Colonic mucosa (tissue), 4 donors: ENCODE data around the gene PRPF6. TPM values are rescaled to one million over a fixed set of nuclear protein-coding genes. Genes with fewer than 3 reads are reported as not detected.

ENCODE experiments used
- DNase-seq: peaks from one replicate; pipeline ENCODE4 v3.0.0-alpha.2; 2020
- H3K27ac ChIP-seq: fragments of 200-600 bp; one replicate; pipeline ENCODE4 v1.8.0; 2021
- H3K27me3 ChIP-seq: fragments of 200-600 bp; one replicate; pipeline ENCODE4 v1.8.0; 2021
- H3K36me3 ChIP-seq: fragments of 200-600 bp; one replicate; pipeline ENCODE4 v1.8.0; 2021
- H3K4me1 ChIP-seq: fragments of 200-600 bp; one replicate; pipeline ENCODE4 v1.8.0; 2021; ENCODE audit warnings: mild to moderate bottlenecking
- H3K4me3 ChIP-seq: fragments of 200-600 bp; one replicate; pipeline ENCODE4 v1.8.0; 2021
- H3K9ac ChIP-seq, 2 donors: one replicate each; pipeline ENCODE4 v1.7.0; 2013; ENCODE audit warnings: control low read depth in 2 of 2, low read depth in 2 of 2, low read length in 2 of 2
- H3K9me3 ChIP-seq: fragments of 200-600 bp; one replicate; pipeline ENCODE4 v1.8.0; 2021
- intact Hi-C: fragments of 100-400 bp; cut with DNase I; formaldehyde crosslinking; loops from one replicate; pipeline ENCODE4 v1.14.1; 2022
- total RNA-seq, 2 donors: library from RNA; stranded (reverse); fragmentation: NEBNext Ultra II Directional in 1 of 2; extraction: Animal tissue kit (Norgen Biotek cat#: 25700) in 1 of 2; gene quantifications; one replicate each; pipeline ENCODE4 v1.2.1, GENCODE V29; 2021
- TF ChIP-seq, protein P1 (sequence below): fragments of 200-600 bp; IDR thresholded peaks from one replicate; pipeline ENCODE4 v1.8.0; 2022; ENCODE audit warnings: antibody characterized with exemption, mild to moderate bottlenecking
- donor health status: healthy.
- donor health status: DM: no; HTN: no; CAD: no.
- donor health status: DM: no; HTN: no; CAD: no.

Gene PRPF6
- total RNA-seq, 2 donors from 2014 or later = 53.0 to 68.6 TPM

DNA sequence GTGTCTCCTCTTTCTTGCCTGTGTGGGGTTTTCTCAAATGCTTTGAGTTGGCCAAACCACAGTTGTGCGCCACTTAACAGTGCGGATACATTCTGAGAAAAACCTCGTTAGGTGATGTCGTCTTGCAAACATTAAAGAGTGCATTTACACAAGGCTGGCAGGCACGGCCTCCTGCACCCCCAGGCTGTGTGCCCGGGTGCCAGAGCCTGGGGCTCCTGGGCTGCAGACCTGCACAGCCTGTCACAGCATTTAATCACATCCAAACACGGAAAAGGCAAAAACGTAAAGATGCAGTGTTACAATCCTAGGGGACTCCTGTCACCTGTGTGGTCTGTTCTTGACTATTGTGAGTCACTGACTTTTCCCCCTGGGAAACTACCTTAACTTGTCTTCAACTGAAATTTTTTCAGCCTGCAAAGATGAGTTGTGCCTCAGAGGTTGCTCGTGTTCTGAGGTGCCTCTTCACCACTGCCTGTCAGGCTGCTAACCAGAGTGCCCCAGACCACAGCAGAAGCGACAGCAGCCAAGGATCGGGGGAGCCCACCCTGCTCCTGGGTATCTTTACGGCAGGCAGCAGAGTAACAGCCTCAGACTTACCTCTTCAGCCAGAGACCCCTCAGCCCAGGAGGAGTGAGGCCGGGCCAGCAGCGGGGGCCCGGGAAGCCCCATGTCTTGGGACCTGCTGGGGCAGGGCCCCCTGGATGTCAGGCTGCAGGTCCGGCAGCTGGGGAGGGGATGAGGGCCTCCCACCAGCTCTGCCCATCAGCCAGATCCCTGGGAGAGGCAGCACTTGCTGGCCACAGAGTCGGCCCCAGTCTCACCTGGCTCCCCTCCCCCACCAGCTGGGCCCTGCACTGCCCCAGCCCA lies 54.4 kb downstream of the PRPF6 start:
- intact Hi-C loops = no loop called here
- Histone ChIP-seq H3K36me3 (peaks cover 8% of the 10 kb centered on the region), H3K9ac (no peak overlapping the region), H3K4me1 (peaks cover 11% of the 10 kb centered on the region), H3K27ac (no peak overlapping the region), H3K27me3 (peaks cover 19% of the 10 kb centered on the region), H3K4me3 (no peak overlapping the region), H3K9me3 (no peaks in the 10 kb centered on the region)
- TF ChIP-seq, protein P1, sequence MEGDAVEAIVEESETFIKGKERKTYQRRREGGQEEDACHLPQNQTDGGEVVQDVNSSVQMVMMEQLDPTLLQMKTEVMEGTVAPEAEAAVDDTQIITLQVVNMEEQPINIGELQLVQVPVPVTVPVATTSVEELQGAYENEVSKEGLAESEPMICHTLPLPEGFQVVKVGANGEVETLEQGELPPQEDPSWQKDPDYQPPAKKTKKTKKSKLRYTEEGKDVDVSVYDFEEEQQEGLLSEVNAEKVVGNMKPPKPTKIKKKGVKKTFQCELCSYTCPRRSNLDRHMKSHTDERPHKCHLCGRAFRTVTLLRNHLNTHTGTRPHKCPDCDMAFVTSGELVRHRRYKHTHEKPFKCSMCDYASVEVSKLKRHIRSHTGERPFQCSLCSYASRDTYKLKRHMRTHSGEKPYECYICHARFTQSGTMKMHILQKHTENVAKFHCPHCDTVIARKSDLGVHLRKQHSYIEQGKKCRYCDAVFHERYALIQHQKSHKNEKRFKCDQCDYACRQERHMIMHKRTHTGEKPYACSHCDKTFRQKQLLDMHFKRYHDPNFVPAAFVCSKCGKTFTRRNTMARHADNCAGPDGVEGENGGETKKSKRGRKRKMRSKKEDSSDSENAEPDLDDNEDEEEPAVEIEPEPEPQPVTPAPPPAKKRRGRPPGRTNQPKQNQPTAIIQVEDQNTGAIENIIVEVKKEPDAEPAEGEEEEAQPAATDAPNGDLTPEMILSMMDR = no peak
- no peak for DNase-seq

DNA sequence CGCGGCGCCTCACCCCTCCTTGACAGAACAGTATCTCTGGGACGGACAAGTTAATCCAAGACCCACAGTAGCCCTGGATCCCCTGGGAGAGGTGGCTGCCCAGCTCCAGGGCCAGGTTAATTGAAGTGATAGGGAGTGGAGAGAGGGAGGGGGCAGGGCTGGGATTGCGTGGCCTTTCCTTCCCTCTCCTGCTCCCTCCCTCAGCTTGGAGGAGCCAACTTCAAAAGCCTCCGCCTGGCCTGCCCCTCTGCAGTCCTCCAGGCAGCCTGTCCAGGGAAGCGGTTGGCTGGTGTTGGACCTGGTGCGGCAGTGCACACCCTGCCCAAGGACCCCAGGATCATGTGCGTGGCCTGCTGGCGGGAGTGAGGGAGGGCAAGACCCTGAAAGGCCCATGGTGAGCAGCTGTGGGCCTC lies 55.0 kb downstream of the PRPF6 start, which contains the start of gene C20orf204:
C20orf204 (plus strand) TSS at position 250 of the 413 bp plus-strand sequence; CDS start at position 392, 142 bp downstream.
- H3K9ac ChIP-seq = no peak within 1 kb of the TSS
- H3K27ac ChIP-seq = no peak within 1 kb of the TSS
- H3K4me1 ChIP-seq = peaks cover 6% of the 10 kb centered on the region
- TF ChIP-seq, protein P1 = no peak
- no peaks in the 10 kb centered on the region for H3K9me3 ChIP-seq
- intact Hi-C loops = no loop called here
- H3K4me3 ChIP-seq = no peak within 1 kb of the TSS
- no peak for DNase-seq
- H3K36me3 ChIP-seq = peaks cover 8% of the 10 kb centered on the region
- peaks cover 26% of the 10 kb centered on the region for H3K27me3 ChIP-seq

DNA sequence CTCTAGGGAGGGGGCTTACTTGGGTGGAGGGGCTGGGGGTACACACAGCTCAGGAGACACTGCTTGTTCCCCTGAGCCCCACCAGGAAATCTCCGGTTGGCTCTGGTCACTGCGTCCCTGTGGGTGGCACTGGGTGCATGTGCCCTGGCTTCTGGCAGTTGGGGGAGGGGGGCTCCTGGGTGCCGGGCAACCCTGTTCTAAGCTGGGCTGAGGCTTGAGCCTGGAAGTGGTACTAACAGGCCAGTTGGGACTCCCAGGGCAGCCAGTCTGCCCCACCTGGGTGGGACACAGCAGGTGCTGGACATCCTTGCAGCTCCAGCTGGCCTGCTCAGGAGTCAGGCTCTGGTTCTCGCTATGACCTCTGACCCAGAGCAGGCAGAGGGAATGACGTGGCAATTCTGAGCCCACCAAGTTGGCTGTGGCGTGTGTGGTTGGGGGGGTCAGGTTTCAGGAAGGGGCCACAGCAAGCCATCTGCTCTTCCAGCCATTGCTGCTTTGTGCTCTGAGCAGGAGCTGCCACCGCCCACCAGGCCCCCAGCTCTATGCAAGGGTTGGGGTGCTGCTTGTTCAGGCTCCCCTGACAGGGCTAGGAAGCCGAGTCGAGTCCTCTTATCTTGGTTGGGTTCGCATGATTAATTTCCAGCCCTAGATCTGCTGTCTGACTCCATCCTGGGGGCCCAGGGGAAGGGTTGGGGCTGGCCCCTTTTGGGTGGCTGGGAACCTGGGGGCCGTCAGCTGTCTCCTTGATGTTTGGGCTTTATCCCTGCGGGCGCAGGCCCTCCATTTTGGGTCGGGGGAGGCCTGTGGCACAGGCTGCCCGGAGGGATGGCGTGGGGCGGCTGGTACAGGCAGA lies 55.6 kb downstream of the PRPF6 start:
- Histone ChIP-seq H3K4me3 (no peak overlapping the region), H3K36me3 (peaks cover 8% of the 10 kb centered on the region), H3K27me3 (peaks cover 32% of the 10 kb centered on the region), H3K9ac (no peak overlapping the region), H3K4me1 (peaks cover 6% of the 10 kb centered on the region), H3K9me3 (no peaks in the 10 kb centered on the region), H3K27ac (no peak overlapping the region)
- no peak for DNase-seq
- TF ChIP-seq, protein P1 = no peak
- intact Hi-C loops = no loop called here

DNA sequence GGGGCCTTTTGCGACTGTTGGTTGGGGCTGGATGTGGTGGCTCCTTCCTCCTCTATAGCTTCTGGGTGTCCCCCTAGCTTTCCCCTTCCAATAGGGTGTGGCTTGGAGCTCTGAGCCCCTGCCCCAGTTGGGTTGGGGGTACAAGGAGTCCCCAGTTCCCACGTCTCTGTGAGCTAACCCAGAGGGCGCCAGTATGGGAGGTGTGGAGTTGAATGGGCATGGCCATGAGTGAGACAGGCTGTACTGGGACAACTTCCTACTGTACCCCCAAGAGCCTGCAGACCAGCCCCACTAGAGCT lies 56.2 kb downstream of the PRPF6 start:
- Histone ChIP-seq H3K27me3 (peaks cover 38% of the 10 kb centered on the region), H3K27ac (no peak overlapping the region), H3K4me3 (no peak overlapping the region), H3K9ac (no peak overlapping the region), H3K9me3 (no peaks in the 10 kb centered on the region), H3K36me3 (peaks cover 8% of the 10 kb centered on the region), H3K4me1 (peaks cover 6% of the 10 kb centered on the region)
- TF ChIP-seq, protein P1 = no peak
- no peak for DNase-seq
- intact Hi-C loops = no loop called here

DNA sequence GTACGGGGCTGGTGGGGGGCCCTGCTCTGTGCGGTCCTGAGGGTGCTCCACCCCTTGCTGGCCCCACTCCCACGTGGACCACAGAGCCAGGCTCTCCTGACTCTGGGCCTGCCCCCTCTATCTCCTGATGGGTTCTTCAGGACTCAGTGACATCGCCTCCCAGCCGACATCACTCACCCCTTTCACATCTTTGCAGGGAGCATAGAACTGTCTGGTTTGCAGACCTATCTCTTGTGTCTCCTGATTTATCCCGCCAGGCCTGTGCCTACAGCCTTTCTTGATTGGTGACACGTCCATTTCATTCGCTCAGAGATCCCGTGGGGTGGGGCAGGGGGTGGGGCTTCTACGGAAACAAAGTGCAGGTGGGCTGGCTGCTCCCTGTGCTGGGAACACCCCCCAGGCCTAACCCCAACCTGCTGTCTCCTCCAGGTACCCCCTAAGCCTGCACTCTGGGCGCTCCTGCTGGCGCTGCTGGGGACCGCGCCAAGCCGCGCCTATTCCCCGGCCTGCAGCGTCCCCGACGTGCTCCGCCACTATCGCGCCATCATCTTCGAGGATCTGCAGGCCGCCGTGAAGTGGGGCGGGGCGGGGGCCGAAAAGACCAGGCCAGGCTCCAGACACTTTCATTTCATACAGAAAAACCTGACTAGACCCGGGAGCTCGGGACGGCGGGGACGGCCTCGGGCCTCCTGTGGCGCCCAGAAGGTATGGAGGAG lies 56.7 kb downstream of the PRPF6 start:
- no peak for DNase-seq
- TF ChIP-seq, protein P1 = no peak
- Histone ChIP-seq H3K4me3 (peak overlapping the region; percentile 53), H3K36me3 (peaks cover 7% of the 10 kb centered on the region), H3K27me3 (peaks cover 42% of the 10 kb centered on the region), H3K4me1 (peaks cover 6% of the 10 kb centered on the region), H3K27ac (no peak overlapping the region), H3K9ac (no peak overlapping the region), H3K9me3 (no peaks in the 10 kb centered on the region)
- intact Hi-C loops = no loop called here
